ENCODE measurements around the gene JHY.

GRCh38 chr11:122933416-122933815 lies 50.9 kb downstream of the JHY start:
- no peak for TF ChIP-seq EZH2phosphoT487 (IDR thresholded peaks at IDR 0.05; ENCODE audit: low read depth)
- TF ChIP-seq, protein P1, sequence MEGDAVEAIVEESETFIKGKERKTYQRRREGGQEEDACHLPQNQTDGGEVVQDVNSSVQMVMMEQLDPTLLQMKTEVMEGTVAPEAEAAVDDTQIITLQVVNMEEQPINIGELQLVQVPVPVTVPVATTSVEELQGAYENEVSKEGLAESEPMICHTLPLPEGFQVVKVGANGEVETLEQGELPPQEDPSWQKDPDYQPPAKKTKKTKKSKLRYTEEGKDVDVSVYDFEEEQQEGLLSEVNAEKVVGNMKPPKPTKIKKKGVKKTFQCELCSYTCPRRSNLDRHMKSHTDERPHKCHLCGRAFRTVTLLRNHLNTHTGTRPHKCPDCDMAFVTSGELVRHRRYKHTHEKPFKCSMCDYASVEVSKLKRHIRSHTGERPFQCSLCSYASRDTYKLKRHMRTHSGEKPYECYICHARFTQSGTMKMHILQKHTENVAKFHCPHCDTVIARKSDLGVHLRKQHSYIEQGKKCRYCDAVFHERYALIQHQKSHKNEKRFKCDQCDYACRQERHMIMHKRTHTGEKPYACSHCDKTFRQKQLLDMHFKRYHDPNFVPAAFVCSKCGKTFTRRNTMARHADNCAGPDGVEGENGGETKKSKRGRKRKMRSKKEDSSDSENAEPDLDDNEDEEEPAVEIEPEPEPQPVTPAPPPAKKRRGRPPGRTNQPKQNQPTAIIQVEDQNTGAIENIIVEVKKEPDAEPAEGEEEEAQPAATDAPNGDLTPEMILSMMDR (IDR thresholded peaks at IDR 0.05; ENCODE audit: low read depth, low read length) = no peak
